ENCODE data around the gene IL23R. TPM values are rescaled to one million over a fixed set of nuclear protein-coding genes. Genes with fewer than 3 reads are reported as not detected.

IL23R gene
- total and polyA plus RNA-seq, 2 of the 13 experiments (the other 11 are each of a cell fraction or from before 2014, with no cell fraction given), result not detected

GRCh38 chr1:67142931-67143330 lies 23.3 kb upstream of the IL23R start:
- FAIRE-seq (no peak), ATAC-seq (no peak), DNase-seq (ENCODE audit: low spot score) (no peak)
- Histone ChIP-seq H2AFZ (ENCODE audit: low read length) (no peak overlapping the region), H3K27me3 (ENCODE audit: control insufficient read depth in 1 of 2, insufficient read depth in 2 of 2, low read length in 2 of 2) (no peaks in the 10 kb centered on the region; a peak in 1 of 5 replicates), H3K36me3 (replicated peaks in 1 of 2; ENCODE audit: control insufficient read depth in 1 of 2, insufficient read depth in 2 of 2, low read length in 2 of 2) (no peaks in the 10 kb centered on the region), H3K4me2 (ENCODE audit: low read depth, low read length) (no peak overlapping the region), H3K79me2 (ENCODE audit: insufficient read depth, low read length) (no peaks in the 10 kb centered on the region), H3K9me3 (ENCODE audit: low read length) (no peaks in the 10 kb centered on the region), H3K27ac (ENCODE audit: extremely low read length, insufficient read depth, low read length) (no peak overlapping the region), H4K20me1 (ENCODE audit: insufficient read depth, low read length) (no peaks in the 10 kb centered on the region), H3K4me1 (ENCODE audit: insufficient read depth, low read length) (peaks cover 19% of the 10 kb centered on the region), H3K9ac (ENCODE audit: insufficient read depth, low read depth, low read length) (no peak overlapping the region), H3K4me3 (replicated peaks in 1 of 3; ENCODE audit: insufficient read depth in 1 of 3, low read depth in 2 of 3, low read length in 3 of 3) (no peak overlapping the region)
- CTCF ChIA-PET (ENCODE audit: low intra/inter-chr PET ratio, low total read pairs), result no interaction called here
- POLR2A ChIA-PET, result no interaction called here
- BruUV-seq (replicated peaks), result no TSS peak
- no peak for TF ChIP-seq GATA4 (IDR thresholded peaks at IDR 0.05; ENCODE audit: borderline replicate concordance, low read depth)
- no peak for TF ChIP-seq ZFP82 (CRISPR knock-in tag; IDR thresholded peaks at IDR 0.05; ENCODE audit: borderline replicate concordance)
- TF ChIP-seq ZNF710 (CRISPR knock-in tag; IDR thresholded peaks at IDR 0.05; ENCODE audit: borderline replicate concordance), result no peak
- no peak for TF ChIP-seq RFXANK (CRISPR knock-in tag; IDR thresholded peaks at IDR 0.05)
- no peak for TF ChIP-seq JUN (CRISPR knock-in tag; IDR thresholded peaks at IDR 0.05)
- TF ChIP-seq ZNF660 (CRISPR knock-in tag; IDR thresholded peaks at IDR 0.05; ENCODE audit: borderline replicate concordance, low read depth), result no peak
- no peak for TF ChIP-seq HNF1B (CRISPR knock-in tag; IDR thresholded peaks at IDR 0.05)
- TF ChIP-seq ERF (CRISPR knock-in tag; IDR thresholded peaks at IDR 0.05), result no peak
- TF ChIP-seq EHMT2 (IDR thresholded peaks at IDR 0.05; ENCODE audit: borderline replicate concordance, low read depth, low read length), result no peak
- no peak for TF ChIP-seq POLR2G (IDR thresholded peaks at IDR 0.05; ENCODE audit: low read depth, low read length)
- TF ChIP-seq ZBTB43 (CRISPR knock-in tag; conservative IDR thresholded peaks at IDR 0.05), result no peak
- no peak for TF ChIP-seq ZSCAN31 (CRISPR knock-in tag; IDR thresholded peaks at IDR 0.05; ENCODE audit: low read depth)
- TF ChIP-seq CERS6 (CRISPR knock-in tag; IDR thresholded peaks at IDR 0.05), result no peak
- in situ Hi-C loops (cut with HindIII; ENCODE audit: extremely low pct_ligation_motif_present, low pct_unique_long_range_greater_than_20kb) (loop anchor here (10.0 kb wide), 1 partner anchor 378 kb away; no protein-coding TSS in a partner anchor), intact Hi-C loops (cut with micrococcal nuclease; ENCODE audit: unreplicated experiment) (loop anchor here (10.0 kb wide), 1 partner anchor 208 kb away; no protein-coding TSS in a partner anchor)
- WGBS (ENCODE audit: low lambda C conversion rate), result 8% methylated on average over 3 of the region's 3 CpGs
